Motor neuron (in vitro differentiated cells): ENCODE results near the gene ART1. TPM values are rescaled to one million over a fixed set of nuclear protein-coding genes. Genes with fewer than 3 reads are reported as not detected.
"Not testable (repeated sequence)": the region's sequence is repeated elsewhere in the genome, so short reads cannot be mapped to it uniquely, and the experiment has no call there.

Experiments used
- ATAC-seq, 8 experiments: fragments of 200-7000 bp; cut with Tn5 transposase; replicated peaks in 6 of 8; 2 replicates each; pipeline ENCODE4 v1.8.0; 2021; ENCODE audit warnings: mild to moderate bottlenecking in 8 of 8, moderate library complexity in 8 of 8
- H3K27ac ChIP-seq, 2 donors: fragments of 250-450 bp; sonication (Bioruptor Pico); 2 replicates each; pipeline ENCODE4 v1.9.0; 2021; ENCODE audit warnings: antibody characterized with exemption in 2 of 2, mild to moderate bottlenecking in 2 of 2, moderate library complexity in 1 of 2
- H3K4me1 ChIP-seq, 2 donors: fragments of 250-450 bp; sonication (Bioruptor Pico); replicated peaks in 1 of 2; 2 replicates each; pipeline ENCODE4 v1.6.1; 2021; ENCODE audit warnings: antibody characterized with exemption in 2 of 2, mild to moderate bottlenecking in 2 of 2, moderate library complexity in 1 of 2
- H3K4me3 ChIP-seq, 5 donors: fragments of 250-450 bp; sonication (Bioruptor Pico); 2 replicates each; pipeline ENCODE4 v1.9.0; 2021; ENCODE audit warnings: antibody characterized with exemption in 5 of 5, mild to moderate bottlenecking in 5 of 5, moderate library complexity in 4 of 5
- WGBS, 10 experiments: fragments of 450-650 bp; shearing (Covaris generic); methylation state at CpG; one replicate each; pipeline ENCODE4 v1.0.0; 2022; 5-methylcytosine and 5-hydroxymethylcytosine counted together
- in situ Hi-C, 9 experiments: fragments of 400-800 bp; cut with MboI; loops; one replicate each; pipeline ENCODE4 v1.15.0; 2021; ENCODE audit warnings: low sequenced_read_pairs in 9 of 9, low pct_unique_long_range_greater_than_20kb in 2 of 9; ENCODE audit not compliant: unreplicated experiment in 9 of 9
- total RNA-seq, 8 experiments: library from RNA; unstranded; fragments of 300-600 nt; gene quantifications; 2 replicates each; pipeline versions ENCODE4 v1.2.3 to v1.2.4, GENCODE V29; 2022

Gene ART1
- total RNA-seq, 8 experiments from 2014 or later, result 0.17 to 3.0 (median 0.37) TPM; not detected in 4

DNA sequence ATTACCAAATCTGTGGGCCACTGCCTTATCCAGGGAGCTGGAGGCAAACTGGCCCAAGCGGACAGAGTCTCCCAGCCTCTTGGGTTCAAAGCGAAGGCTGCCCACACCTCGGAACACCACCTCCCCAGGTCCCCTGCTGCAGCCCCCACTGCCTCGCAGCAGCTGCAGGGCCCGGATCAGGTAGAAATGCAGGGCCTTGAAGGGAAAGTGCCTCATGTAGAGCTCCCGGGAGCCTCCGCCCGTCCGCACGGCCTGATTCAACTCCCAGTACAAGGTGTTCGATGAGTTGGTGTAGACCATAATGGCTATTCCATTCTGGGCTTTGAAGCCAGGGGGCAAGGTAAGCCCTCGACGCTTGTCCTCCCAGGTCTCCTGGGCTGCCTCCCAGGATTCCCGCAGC is 5.1 kb upstream of the ART1 start:
- in situ Hi-C loops, result no loop called here

DNA sequence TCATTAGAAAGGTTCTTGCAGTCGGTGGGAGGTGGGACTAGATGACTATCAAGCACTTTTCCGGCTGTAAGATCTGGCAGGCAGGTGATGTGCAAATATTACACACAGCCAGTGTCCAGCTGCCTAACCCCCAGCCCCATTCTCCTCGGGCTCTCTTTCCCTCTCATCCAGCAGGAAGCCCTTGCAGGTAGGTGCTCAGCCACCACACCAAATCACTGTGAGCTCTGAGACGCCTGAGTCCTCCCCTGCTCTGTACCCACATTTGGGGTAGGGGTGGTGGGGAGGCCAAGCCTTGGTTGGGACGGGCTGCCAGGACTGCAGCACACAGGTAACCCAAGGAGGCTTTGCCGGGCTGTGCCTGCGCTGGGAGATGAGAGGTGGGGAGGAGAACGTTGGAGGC is 3.7 kb upstream of the ART1 start:
- Histone ChIP-seq H3K4me3 (no peak overlapping the region), H3K4me1 (no peaks in the 10 kb centered on the region), H3K27ac (no peak overlapping the region)
- ATAC-seq, result no peak
- 0 to 56% (median 23%) methylated on average over 1 to 5 of the region's 8 CpGs; no CpG with 5 or more reads in 4 of the 10 experiments for WGBS, 10 experiments
- in situ Hi-C loops, result no loop called here

More for the DNA sequence above, 5.1 kb upstream of the ART1 start:
- no peak overlapping the region for H3K4me3 ChIP-seq
- WGBS, 10 experiments, result 60 to 97% (median 93%) methylated on average over 2 to 10 of the region's 14 CpGs; no CpG with 5 or more reads in 5 of the 10 experiments
- ATAC-seq, result no peak
- H3K27ac ChIP-seq, result no peak overlapping the region
- no peaks in the 10 kb centered on the region for H3K4me1 ChIP-seq

DNA sequence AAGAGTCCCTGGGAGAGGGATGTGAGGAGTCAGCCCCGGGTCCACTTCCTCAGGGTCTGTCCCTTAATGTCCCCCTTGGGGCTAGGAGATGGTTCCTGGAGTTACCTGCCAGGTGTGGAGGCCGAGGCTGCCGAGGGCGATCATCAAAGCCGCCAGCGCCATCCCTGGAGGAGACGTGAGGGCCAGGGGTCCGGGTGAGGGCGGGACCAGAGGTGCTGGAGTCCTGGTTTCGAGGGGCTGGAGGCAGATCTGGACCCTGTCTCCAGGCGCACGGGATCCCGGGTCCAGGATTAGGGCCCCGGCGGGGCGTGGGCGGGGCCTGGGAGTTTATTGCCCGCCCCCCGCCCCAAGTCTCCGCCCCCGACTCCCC is 3.2 kb upstream of the ART1 start, which contains the start of gene ART5:
ART5 (minus strand) TSS at position 292 of the 370 bp plus-strand sequence; CDS start at position 162, 130 bp downstream.
- peak within 1 kb of the TSS; percentile 38 to 64 (median 43) for H3K4me3 ChIP-seq
- in situ Hi-C loops, result no loop called here
- H3K27ac ChIP-seq, result peak within 1 kb of the TSS in 1 of 2 donors; percentile 82
- no peak for ATAC-seq
- H3K4me1 ChIP-seq, result no peaks in the 10 kb centered on the region
- 0 to 10% methylated on average over 1 to 2 of the region's 21 CpGs; no CpG with 5 or more reads in 8 of the 10 experiments for WGBS, 10 experiments

DNA sequence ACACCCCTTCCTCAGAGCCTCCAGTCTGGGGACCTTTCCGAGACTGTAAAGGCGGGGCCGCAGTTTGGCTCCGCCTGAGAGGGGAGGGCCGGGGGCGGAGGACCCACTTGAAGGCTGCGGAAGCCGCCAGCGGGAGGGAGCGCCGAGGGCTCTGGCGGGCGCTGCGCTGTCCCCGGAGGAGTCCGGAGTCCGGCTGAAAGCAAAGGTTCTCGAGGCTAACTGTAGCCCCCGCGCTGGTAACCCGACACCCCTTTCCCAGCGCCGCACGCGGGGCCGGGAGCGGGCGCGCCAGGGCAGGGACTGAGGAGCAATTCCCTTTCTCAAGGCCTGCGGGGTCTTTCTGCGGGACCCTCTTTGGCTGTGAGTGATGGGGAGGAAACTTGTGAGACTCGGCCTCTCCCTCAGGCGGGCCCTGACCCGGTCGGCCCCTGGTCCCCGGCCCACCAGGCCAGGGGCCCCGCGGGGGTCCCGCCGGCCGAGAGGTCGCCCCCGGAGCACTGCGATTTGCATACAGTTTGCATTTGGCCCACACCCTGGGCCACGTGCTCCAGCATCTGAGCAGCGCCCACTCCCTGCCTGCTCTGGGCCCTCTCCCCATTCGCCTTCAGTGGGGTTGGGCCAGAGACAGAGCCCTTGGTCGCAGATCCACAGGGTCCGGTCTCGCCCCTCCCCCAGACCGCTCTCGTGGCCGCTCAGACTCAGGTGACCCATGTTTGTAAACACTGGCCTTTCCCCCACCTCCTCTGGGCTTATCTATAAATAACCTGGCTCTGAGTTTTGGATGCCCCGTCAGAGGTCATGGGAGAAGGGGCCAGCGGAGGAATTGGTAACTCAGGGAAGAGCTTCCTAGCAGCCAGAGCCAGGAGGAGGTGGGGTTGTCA is 2.6 kb upstream of the ART1 start:
- H3K4me1 ChIP-seq, result no peaks in the 10 kb centered on the region
- H3K27ac ChIP-seq, result peak overlapping the region in 1 of 2 donors; percentile 82
- H3K4me3 ChIP-seq, result peak overlapping the region; percentile 38 to 64 (median 43)
- in situ Hi-C loops, result no loop called here
- ATAC-seq, result peak; percentile 73 to 91 (median 89)
- WGBS, 10 experiments, result 0 to 5% (median 0%) methylated on average over 1 to 4 of the region's 55 CpGs; no CpG with 5 or more reads in 6 of the 10 experiments

DNA sequence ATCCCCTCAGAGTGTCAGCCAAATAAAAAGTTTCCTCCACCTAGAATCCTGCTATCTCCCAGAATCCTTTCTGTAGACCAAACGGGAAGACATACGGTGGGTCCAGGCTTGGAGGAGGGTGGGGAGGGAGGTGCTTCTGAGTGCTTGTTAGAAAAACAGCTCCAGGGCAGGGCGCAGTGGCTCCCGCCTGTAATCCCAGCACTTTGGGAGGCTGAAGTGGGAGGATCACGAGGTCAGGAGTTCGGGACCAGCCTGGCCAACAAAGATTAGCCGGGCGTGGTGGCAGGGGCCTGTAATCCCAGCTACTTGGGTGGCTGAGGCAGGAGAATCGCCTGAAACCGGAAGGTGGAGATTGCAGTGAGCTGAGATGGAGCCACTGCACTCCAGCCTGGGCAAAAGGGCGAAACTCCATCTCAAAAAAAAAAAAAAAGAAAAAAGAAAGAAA is 1.8 kb upstream of the ART1 start:
- Histone ChIP-seq H3K27ac (peak overlapping the region in 1 of 2 donors; percentile 82), H3K4me3 (peak overlapping the region in 3 of 5 donors; percentile 38 to 50 (median 42))
- H3K4me1 ChIP-seq, in situ Hi-C loops: not testable (repeated sequence)
- 20 to 100% (median 51%) methylated on average over 1 to 8 of the region's 11 CpGs; no CpG with 5 or more reads in 2 of the 10 experiments for WGBS, 10 experiments
- peak in 3 of 8 experiments; percentile 5 to 29 (median 7) for ATAC-seq

DNA sequence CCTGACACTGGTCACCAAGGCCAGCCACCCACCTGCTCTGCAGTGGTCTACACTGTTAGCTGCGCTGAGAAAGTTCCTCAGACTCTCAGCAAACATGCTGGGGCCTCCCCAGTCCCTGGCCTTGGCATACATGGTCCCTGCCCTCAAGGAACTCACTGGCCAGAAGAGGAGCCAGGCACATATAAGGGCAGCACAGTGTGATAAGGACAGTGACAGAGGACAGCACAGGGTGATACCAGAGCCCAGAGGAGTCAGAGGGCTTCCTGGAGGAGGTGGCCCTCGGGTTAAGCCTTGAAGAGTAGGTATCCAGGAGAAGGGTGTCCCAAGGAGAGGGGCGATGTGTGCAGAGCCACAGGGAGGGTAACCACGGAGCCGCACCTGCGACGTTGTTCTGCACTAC is 624 bp downstream of the ART1 start:
- WGBS, 10 experiments, result 57 to 100% (median 82%) methylated on average over 1 to 4 of the region's 7 CpGs; no CpG with 5 or more reads in 6 of the 10 experiments
- no peak overlapping the region for H3K27ac ChIP-seq
- H3K4me1 ChIP-seq, result no peaks in the 10 kb centered on the region
- H3K4me3 ChIP-seq, result no peak overlapping the region
- ATAC-seq, result no peak
- in situ Hi-C loops, result no loop called here

DNA sequence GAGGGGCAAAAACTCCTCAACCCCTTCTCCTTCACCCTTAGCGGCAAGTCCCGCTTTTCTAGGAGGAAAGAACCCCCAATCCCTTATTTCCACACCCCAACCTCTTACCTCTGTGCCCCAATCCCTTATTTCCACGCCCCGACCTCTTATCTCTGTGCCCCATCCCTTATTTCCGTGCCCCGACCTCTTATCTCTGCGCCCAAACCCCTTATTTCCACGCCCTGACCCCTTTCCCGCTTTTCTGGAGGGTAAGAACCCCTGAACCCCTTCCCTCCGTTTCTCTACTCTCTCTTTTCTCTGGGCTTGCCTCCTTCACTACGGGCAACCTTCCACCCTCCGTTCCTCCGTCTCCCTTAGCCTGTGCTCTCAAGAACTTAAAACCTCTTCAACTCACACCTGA is 3.9 kb downstream of the ART1 start:
- ATAC-seq, H3K27ac ChIP-seq, H3K4me1 ChIP-seq, in situ Hi-C loops, H3K4me3 ChIP-seq: not testable (repeated sequence)
- WGBS, 10 experiments, result 13 to 89% (median 73%) methylated on average over 1 to 11 of the region's 13 CpGs; no CpG with 5 or more reads in 1 of the 10 experiments

DNA sequence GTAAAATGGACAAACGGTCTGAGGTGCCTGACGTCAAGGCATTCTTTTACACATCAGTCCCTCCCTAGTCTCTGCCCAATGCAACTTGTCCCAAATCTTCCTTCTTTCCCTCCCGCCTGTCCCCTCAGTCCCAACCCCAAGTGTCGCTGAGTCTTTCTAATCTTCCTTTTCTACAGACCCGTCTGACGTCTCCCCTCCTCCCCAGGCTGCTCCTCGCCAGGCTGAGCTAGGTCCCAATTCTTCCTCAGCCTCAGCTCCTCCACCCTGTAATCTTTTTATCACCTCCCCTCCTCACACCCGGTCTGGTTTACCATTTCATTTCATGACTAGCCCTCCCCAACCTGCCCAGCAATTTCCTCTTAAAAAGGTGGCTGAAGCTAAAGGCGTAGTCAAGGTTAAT is 4.4 kb downstream of the ART1 start:
- 29 to 70% (median 50%) methylated on average over 1 to 6 of the region's 9 CpGs; no CpG with 5 or more reads in 4 of the 10 experiments for WGBS, 10 experiments
- ATAC-seq, H3K4me1 ChIP-seq, H3K27ac ChIP-seq, H3K4me3 ChIP-seq, in situ Hi-C loops: not testable (repeated sequence)

DNA sequence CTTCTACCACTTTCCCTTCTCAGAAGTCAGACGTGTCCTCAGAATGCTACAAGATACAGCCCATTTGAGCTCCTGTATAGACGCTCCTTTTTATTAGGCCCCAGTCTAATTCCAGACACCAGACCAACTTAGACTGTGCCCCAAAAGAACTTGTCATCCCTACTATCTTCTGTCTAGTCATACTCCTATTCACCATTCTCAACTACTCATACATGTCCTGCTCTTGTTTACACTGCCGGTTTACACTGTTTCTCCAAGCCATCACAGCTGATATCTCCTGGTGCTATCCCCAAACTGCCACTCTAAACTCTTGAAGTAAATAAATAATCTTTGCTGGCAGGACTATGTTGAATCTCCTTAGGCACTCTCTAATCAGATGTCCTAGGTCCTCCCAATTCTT is 7.6 kb downstream of the ART1 start:
- H3K4me3 ChIP-seq, in situ Hi-C loops, ATAC-seq, H3K4me1 ChIP-seq, H3K27ac ChIP-seq: not testable (repeated sequence)
- 67% methylated on average over 1 of the region's 3 CpGs; no CpG with 5 or more reads in 9 of the 10 experiments for WGBS, 10 experiments

DNA sequence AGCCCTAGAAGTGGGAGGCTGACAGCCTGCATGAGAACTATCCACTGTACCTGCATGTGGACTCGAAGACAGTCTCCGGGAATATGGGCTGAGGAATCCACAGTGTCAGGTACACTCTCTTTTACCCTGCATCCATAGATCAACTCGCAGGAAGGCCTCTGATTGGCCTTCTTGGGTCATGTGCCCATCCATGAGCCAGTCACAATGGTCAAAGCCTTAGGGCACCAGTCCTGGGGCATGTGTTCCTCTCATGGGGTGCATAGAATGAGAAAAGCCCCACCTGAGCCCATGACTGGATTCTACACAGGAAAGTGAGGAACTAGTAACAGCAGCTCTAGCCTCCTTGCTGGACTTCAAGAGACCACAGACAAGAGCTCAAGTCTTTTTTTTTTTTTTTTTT is 10.6 kb downstream of the ART1 start:
- H3K4me1 ChIP-seq, result no peaks in the 10 kb centered on the region
- in situ Hi-C loops, result no loop called here
- WGBS, 10 experiments, result 0 to 100% (median 84%) methylated on average over 1 to 3 of the region's 3 CpGs; no CpG with 5 or more reads in 5 of the 10 experiments
- H3K27ac ChIP-seq, result no peak overlapping the region
- no peak overlapping the region for H3K4me3 ChIP-seq
- no peak for ATAC-seq

DNA sequence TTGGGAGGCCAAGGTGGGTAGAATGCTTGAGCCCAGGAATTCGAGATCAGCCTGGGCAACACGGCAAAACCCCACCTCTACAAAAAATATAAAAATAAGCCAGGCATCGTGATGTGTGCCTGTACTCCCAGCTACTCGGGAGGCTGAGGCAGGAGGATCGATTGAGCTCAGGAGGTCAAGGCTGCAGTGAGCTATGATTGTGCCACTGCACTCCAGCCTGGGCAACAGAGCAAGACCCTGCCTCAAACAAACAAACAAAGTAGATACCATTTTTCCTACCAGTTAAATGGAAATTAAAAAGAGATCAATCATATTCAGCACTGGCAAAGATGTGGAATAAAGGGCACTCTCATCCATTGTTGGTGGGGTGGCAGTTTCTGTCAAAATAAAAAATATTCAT is 12.4 kb downstream of the ART1 start:
- H3K4me1 ChIP-seq, H3K27ac ChIP-seq, in situ Hi-C loops, H3K4me3 ChIP-seq, ATAC-seq: not testable (repeated sequence)
- WGBS, 10 experiments, result 15 to 100% (median 63%) methylated on average over 1 to 5 of the region's 5 CpGs; no CpG with 5 or more reads in 3 of the 10 experiments

DNA sequence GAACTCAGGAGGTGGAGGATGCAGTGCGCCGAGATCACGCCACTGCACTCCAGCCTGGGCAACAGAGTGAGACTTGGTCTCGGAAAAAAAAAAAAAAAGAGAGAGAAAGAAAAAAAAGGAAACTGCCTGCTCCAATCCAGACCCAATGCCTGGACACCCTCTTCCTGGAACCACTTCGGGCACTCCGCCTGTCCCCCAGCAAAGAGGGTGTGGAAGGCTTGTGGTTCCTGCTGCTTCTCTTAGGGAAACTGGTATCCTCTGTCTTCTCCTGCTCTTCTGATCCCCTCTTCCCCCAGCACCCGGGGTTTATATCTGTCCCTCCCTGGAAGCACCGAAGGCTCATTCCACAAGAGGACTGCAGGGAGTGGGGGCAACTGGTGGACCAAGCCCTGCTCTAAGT is 13.3 kb downstream of the ART1 start:
- in situ Hi-C loops, result no loop called here
- no peak for ATAC-seq
- 52 to 100% (median 83%) methylated on average over 1 to 4 of the region's 8 CpGs; no CpG with 5 or more reads in 1 of the 10 experiments for WGBS, 10 experiments
- Histone ChIP-seq H3K4me1 (no peaks in the 10 kb centered on the region), H3K4me3 (no peak overlapping the region), H3K27ac (no peak overlapping the region)
